ENCODE results near the gene WFS1. TPM values are rescaled to one million over a fixed set of nuclear protein-coding genes. Genes with fewer than 3 reads are reported as not detected.

Gene WFS1
- total RNA-seq, 2 donors from 2014 or later, result 77.9 to 131 TPM

GRCh38 chr4:6229095-6229494 lies 40.6 kb upstream of the WFS1 start:
- Histone ChIP-seq H3K9me3 (no peaks in the 10 kb centered on the region), H3K4me3 (no peak overlapping the region), H3K27ac (no peak overlapping the region), H3K36me3 (no peaks in the 10 kb centered on the region), H3K27me3 (replicated peaks; ENCODE audit: insufficient read depth) (no peaks in the 10 kb centered on the region), H3K4me1 (ENCODE audit: control insufficient read depth in 1 of 2, low read depth in 2 of 2) (no peaks in the 10 kb centered on the region)
- DNase-seq (ENCODE audit: low spot score), result no peak
- ATAC-seq (ENCODE audit: insufficient number of reproducible peaks, low FRiP score, low read depth), result no peak
- TF ChIP-seq CTCF (IDR thresholded peaks at IDR 0.05), result no peak

GRCh38 chr4:6229671-6230501 lies 39.8 kb upstream of the WFS1 start:
- Histone ChIP-seq H3K4me1 (ENCODE audit: control insufficient read depth in 1 of 2, low read depth in 2 of 2) (no peaks in the 10 kb centered on the region), H3K36me3 (no peaks in the 10 kb centered on the region), H3K27me3 (replicated peaks; ENCODE audit: insufficient read depth) (no peaks in the 10 kb centered on the region), H3K9me3 (no peaks in the 10 kb centered on the region), H3K27ac (no peak overlapping the region), H3K4me3 (no peak overlapping the region)
- ATAC-seq (ENCODE audit: insufficient number of reproducible peaks, low FRiP score, low read depth), result no peak
- DNase-seq (ENCODE audit: low spot score), result no peak
- TF ChIP-seq CTCF (IDR thresholded peaks at IDR 0.05), result no peak

- DNase-seq (ENCODE audit: low spot score) (no peak), ATAC-seq (ENCODE audit: insufficient number of reproducible peaks, low FRiP score, low read depth) (no peak)
- no peak overlapping the region for H3K4me3 ChIP-seq
- H3K9me3 ChIP-seq, result no peaks in the 10 kb centered on the region
- no peak overlapping the region for H3K27ac ChIP-seq
- no peaks in the 10 kb centered on the region for H3K27me3 ChIP-seq (replicated peaks; ENCODE audit: insufficient read depth)
- no peaks in the 10 kb centered on the region for H3K36me3 ChIP-seq
- no peak for TF ChIP-seq CTCF (IDR thresholded peaks at IDR 0.05)
- no peaks in the 10 kb centered on the region for H3K4me1 ChIP-seq (ENCODE audit: control insufficient read depth in 1 of 2, low read depth in 2 of 2)
Observed at GRCh38 chr4:6230502-6230785, 39.2 kb upstream of the WFS1 start.

- H3K4me3 ChIP-seq, result no peak overlapping the region
- no peak for DNase-seq (ENCODE audit: low spot score)
- ATAC-seq (ENCODE audit: insufficient number of reproducible peaks, low FRiP score, low read depth), result no peak
Observed at GRCh38 chr4:6230827-6231662, 38.6 kb upstream of the WFS1 start.

More at GRCh38 chr4:6230827-6231662, 38.6 kb upstream of the WFS1 start:
- Histone ChIP-seq H3K9me3 (no peaks in the 10 kb centered on the region), H3K27me3 (replicated peaks; ENCODE audit: insufficient read depth) (no peaks in the 10 kb centered on the region), H3K4me1 (ENCODE audit: control insufficient read depth in 1 of 2, low read depth in 2 of 2) (no peaks in the 10 kb centered on the region), H3K36me3 (no peaks in the 10 kb centered on the region), H3K27ac (no peak overlapping the region)
- TF ChIP-seq CTCF (IDR thresholded peaks at IDR 0.05), result no peak
